GM13977 (cell line): ENCODE data around the gene EEF1E1.

ENCODE experiments used
- DNase-seq: peaks from one replicate; pipeline ENCODE4 v3.0.0; 2012; ENCODE audit warnings: low spot score
- in situ Hi-C: fragments of 300-500 bp; cut with MboI; formaldehyde crosslinking; loops from one replicate; pipeline ENCODE4 v1.12.0; 2022; ENCODE audit warnings: low sequenced_read_pairs, low pct_unique_long_range_greater_than_20kb, mixed read lengths, inconsistent platforms; ENCODE audit not compliant: unreplicated experiment
- TF ChIP-seq, protein P1 (sequence below): IDR thresholded peaks from 2 replicates; pipeline ENCODE4 v1.5.1; 2012; ENCODE audit warnings: mild to moderate bottlenecking, control low read depth; ENCODE audit not compliant: insufficient read depth; ENCODE audit errors: extremely low read depth, missing control alignments

EEF1E1 gene

DNA sequence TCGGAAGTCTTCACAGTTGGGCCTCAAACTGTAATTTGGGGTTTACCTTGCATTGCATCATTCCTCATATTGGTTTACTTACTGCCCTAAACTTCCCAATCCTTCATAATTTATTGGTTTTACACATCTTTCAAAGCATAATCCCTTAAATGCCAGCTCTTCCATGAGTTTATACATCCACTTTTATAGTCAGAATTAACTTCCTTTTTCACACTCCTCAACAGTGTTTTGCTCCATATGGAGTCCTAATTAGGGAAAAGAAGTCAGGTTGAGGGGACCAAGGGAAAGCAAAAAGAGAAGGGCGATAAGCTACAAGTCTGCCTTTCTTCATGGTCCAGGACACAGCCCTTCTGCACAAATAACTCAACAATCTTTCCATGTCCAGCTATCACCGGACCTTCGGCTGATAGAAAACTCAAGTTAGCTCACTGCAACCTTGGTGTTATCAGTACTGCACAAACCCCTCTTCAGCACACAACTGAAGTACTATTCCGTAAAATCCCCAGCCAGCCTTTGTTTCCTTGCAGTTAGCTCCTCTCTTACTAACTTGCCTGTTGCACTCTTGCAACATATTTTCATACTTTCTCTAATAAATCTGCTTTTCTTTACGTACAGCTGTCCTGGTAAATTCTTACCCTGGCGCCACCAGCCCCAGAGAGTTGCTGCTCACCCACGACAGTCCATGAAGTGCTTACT is 2.0 kb downstream of the EEF1E1 start:
- TF ChIP-seq, protein P1, sequence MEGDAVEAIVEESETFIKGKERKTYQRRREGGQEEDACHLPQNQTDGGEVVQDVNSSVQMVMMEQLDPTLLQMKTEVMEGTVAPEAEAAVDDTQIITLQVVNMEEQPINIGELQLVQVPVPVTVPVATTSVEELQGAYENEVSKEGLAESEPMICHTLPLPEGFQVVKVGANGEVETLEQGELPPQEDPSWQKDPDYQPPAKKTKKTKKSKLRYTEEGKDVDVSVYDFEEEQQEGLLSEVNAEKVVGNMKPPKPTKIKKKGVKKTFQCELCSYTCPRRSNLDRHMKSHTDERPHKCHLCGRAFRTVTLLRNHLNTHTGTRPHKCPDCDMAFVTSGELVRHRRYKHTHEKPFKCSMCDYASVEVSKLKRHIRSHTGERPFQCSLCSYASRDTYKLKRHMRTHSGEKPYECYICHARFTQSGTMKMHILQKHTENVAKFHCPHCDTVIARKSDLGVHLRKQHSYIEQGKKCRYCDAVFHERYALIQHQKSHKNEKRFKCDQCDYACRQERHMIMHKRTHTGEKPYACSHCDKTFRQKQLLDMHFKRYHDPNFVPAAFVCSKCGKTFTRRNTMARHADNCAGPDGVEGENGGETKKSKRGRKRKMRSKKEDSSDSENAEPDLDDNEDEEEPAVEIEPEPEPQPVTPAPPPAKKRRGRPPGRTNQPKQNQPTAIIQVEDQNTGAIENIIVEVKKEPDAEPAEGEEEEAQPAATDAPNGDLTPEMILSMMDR: no peak
- no peak for DNase-seq
- in situ Hi-C loops: no loop called here

DNA sequence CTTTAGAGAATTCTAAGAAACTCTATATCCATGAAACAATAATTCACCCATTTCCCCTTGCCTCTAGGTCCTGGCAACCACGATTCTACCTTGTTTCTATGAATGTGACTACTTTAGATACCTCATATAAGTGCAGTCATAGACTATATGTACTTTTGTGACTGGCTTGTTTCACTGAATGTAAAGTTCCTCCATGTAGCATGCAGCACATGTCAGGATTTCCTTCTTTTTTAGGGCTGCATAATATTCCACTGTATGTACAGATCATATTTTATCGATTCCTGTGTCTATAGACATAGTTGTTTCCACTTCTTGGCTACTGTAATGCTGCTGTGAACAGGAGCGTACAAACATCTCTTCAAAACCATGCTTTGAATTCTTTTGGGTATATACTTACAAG is 11.7 kb downstream of the EEF1E1 start:
- no peak for DNase-seq
- in situ Hi-C loops: no loop called here
- TF ChIP-seq, protein P1: no peak

DNA sequence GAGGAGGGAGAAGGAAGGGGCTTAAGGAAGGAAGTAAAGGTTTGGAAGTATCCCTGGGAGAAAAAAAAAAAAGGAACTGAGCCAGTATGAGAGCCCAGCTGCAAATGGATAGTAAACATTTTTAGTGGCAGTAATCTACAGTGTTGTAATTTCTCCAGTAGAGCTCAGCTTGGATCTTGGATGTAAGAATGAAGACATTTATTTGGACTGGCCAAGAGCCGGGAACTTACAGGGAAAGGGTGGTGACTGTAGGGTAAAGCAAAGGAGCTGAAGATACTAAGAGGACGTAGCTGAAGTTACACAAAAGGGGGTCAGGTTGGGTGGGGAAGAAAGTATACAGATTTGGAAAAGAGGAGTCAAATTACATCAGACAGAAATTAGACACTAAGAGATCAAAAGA is 13.5 kb downstream of the EEF1E1 start:
- in situ Hi-C loops: no loop called here
- TF ChIP-seq, protein P1: no peak
- DNase-seq: no peak

DNA sequence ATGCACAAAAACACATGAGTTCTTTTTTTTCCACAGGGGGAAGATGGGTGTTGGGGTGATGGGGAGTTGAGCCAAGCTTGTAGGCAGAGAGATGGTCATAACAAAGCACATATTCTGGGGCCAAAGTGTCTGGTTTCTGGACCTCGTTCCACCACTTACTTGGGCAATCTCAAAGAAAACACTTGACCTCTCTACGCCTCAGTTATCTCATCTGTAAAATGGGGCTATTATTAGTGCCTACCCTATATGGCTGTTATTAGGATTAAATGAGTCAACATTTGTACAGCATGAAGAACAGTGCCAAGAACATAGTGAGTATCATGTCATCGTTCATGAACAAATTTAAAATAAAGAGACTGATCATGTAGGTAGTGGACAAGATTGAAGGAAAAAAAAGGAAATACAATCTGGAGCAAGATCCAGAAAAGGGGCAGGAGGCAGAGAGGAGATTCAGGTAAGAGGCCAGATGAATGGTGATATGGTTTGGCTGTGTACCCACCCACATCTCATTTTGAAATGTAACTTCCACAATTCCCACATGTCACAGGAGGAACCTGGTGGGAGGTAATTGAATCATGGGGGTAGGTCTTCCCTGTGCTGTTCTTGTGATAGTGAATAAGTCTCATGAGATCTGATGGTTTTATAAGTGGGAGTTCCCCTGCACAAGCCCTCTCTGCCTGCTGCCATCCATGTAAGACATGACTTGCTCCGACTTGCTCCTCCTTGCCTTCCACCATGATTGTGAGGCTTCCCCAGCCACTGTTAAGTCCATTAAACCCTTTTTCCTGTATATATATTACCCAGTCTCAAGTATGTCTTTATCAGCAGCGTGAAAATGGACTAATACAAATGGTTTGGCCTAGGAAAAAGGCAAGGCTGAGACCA is 14.2 kb downstream of the EEF1E1 start:
- TF ChIP-seq, protein P1: no peak
- in situ Hi-C loops: no loop called here
- DNase-seq: no peak

- in situ Hi-C loops: no loop called here
- TF ChIP-seq, protein P1: no peak
- no peak for DNase-seq
Measured at GRCh38 chr6:8086755-8087306, 15.5 kb downstream of the EEF1E1 start.

DNA sequence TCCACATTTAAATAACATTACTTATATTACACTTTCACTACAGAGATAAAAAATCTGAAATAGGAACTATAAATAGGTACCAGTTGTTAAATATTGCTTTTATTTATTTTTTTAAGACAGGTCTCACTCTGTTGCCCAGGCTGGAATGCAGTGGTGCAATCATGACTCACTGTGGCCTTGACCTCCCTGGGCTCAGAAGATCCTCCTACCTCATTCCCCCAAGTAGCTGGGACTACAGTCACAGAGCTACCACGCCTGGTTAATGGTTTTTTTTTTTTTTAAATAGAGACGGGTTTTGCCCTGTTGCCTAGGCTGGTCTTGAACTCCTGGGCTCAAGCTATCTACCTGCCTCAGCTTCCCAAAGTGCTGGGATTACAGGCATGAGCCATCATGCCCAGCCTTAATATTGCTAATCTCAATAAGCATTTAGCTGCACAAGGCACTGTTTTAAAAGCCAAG is 17.3 kb downstream of the EEF1E1 start:
- no peak for DNase-seq
- in situ Hi-C loops: no loop called here
- TF ChIP-seq, protein P1: no peak
